ENCODE results near the gene ZNF883. TPM values are rescaled to one million over a fixed set of nuclear protein-coding genes. Genes with fewer than 3 reads are reported as not detected.

Gene ZNF883
- 4.7 and 6.3 TPM in 2 replicates for total RNA-seq

GRCh38 chr9:113011911-113012381 lies at the start of gene ZNF883:
TSS of gene ZNF883 (minus strand) at chr9:113012192.

GRCh38 chr9:113056191-113057106 lies 44.5 kb upstream of the ZNF883 start, which contains the start of gene ZFP37:
TSS of gene ZFP37 (minus strand) at chr9:113056724. CDS start at chr9:113056688, 36 bp downstream.

Other genes with a start within 250 kb of the ZNF883 start
- gene SLC46A2, start 121.3 kb downstream of the ZNF883 start, total RNA-seq: not detected in 2 replicates
- gene ZFP37, start 44.5 kb upstream of the ZNF883 start, total RNA-seq: 3.6 and 4.5 TPM in 2 replicates
- gene SLC31A2, start 138.8 kb upstream of the ZNF883 start, total RNA-seq: 9.4 and 15.4 TPM in 2 replicates
- gene FKBP15, start 209.1 kb upstream of the ZNF883 start, total RNA-seq: 28.2 and 30.5 TPM in 2 replicates
- 24.8 and 26.3 TPM in 2 replicates for gene SLC31A1, start 209.4 kb upstream of the ZNF883 start, total RNA-seq